T-helper 17 cell (primary cell): ENCODE measurements around the gene C1R. TPM values are rescaled to one million over a fixed set of nuclear protein-coding genes. Genes with fewer than 3 reads are reported as not detected.

Experiments
- ATAC-seq: fragments of 150-1000 bp; cut with Tn5 transposase; 2 replicates; pipeline ENCODE4 v1.10.0; 2021; ENCODE audit warnings: mild to moderate bottlenecking, moderate library complexity
- DNase-seq, 3 donors: peaks; one replicate each; pipeline versions ENCODE4 v3.0.0 to v3.0.0-alpha.2; 2020 to 2021
- H3K9me3 ChIP-seq: one replicate; pipeline ENCODE4 v1.7.0; 2013; ENCODE audit warnings: low read length, mild to moderate bottlenecking; ENCODE audit not compliant: control insufficient read depth, poor library complexity, severe bottlenecking
- H3K27ac Mint-ChIP-seq: one replicate; pipeline ENCODE4 v1.8.0; 2022; ENCODE audit warnings: mild to moderate bottlenecking, moderate library complexity, mixed read lengths
- H3K27me3 Mint-ChIP-seq: one replicate; pipeline ENCODE4 v1.8.0; 2022; ENCODE audit warnings: mixed read lengths
- H3K36me3 Mint-ChIP-seq: one replicate; pipeline ENCODE4 v1.8.0; 2022; ENCODE audit warnings: low read depth, mixed read lengths
- H3K4me1 Mint-ChIP-seq: one replicate; pipeline ENCODE4 v1.8.0; 2022; ENCODE audit warnings: mild to moderate bottlenecking, mixed read lengths
- H3K4me3 Mint-ChIP-seq: one replicate; pipeline ENCODE4 v1.8.0; 2022; ENCODE audit warnings: mild to moderate bottlenecking, moderate library complexity, mixed read lengths
- total RNA-seq, 4 donors: library from RNA in 2 of 4; stranded (reverse) in 2 of 4; gene quantifications; one replicate each; pipeline ENCODE4 v1.2.3 and lab custom pipeline; 2022 to 2026

C1R gene
- total RNA-seq, 2 donors from 2014 or later: 3.4 to 7.2 TPM

- DNase-seq (no peak), ATAC-seq (no peak)
- Mint-ChIP-seq H3K36me3 (peaks cover 3% of the 10 kb centered on the region), H3K27me3 (no peaks in the 10 kb centered on the region), H3K27ac (peak overlapping the region; percentile 85), H3K4me3 (no peak overlapping the region), H3K4me1 (peaks cover 16% of the 10 kb centered on the region)
- no peaks in the 10 kb centered on the region for H3K9me3 ChIP-seq
Measured at GRCh38 chr12:7101047-7101693, 8.9 kb upstream of the C1R start.

- no peak for ATAC-seq
- no peaks in the 10 kb centered on the region for H3K9me3 ChIP-seq
- Mint-ChIP-seq H3K4me3 (no peak overlapping the region), H3K36me3 (peaks cover 3% of the 10 kb centered on the region), H3K4me1 (peaks cover 12% of the 10 kb centered on the region), H3K27me3 (no peaks in the 10 kb centered on the region), H3K27ac (no peak overlapping the region)
- DNase-seq: no peak
Measured at GRCh38 chr12:7100239-7100638, 8.0 kb upstream of the C1R start.

- no peaks in the 10 kb centered on the region for H3K9me3 ChIP-seq
- H3K27ac Mint-ChIP-seq: peak overlapping the region; percentile 29
- H3K27me3 Mint-ChIP-seq: no peaks in the 10 kb centered on the region
- no peak for DNase-seq
- H3K4me1 Mint-ChIP-seq: peaks cover 12% of the 10 kb centered on the region
- peaks cover 3% of the 10 kb centered on the region for H3K36me3 Mint-ChIP-seq
- ATAC-seq: no peak
- no peak overlapping the region for H3K4me3 Mint-ChIP-seq
Measured at GRCh38 chr12:7099290-7099996, 7.2 kb upstream of the C1R start.

GRCh38 chr12:7096979-7097378, 4.7 kb upstream of the C1R start:
- no peak for DNase-seq
- no peak for ATAC-seq
- no peak overlapping the region for H3K4me3 Mint-ChIP-seq
- H3K9me3 ChIP-seq: no peaks in the 10 kb centered on the region
- peaks cover 3% of the 10 kb centered on the region for H3K36me3 Mint-ChIP-seq
- H3K4me1 Mint-ChIP-seq: peaks cover 9% of the 10 kb centered on the region
- no peak overlapping the region for H3K27ac Mint-ChIP-seq
- H3K27me3 Mint-ChIP-seq: no peaks in the 10 kb centered on the region

- no peaks in the 10 kb centered on the region for H3K9me3 ChIP-seq
- Mint-ChIP-seq H3K27ac (no peak overlapping the region), H3K36me3 (peaks cover 3% of the 10 kb centered on the region), H3K27me3 (no peaks in the 10 kb centered on the region), H3K4me3 (no peak overlapping the region), H3K4me1 (peaks cover 9% of the 10 kb centered on the region)
- DNase-seq (no peak), ATAC-seq (no peak)
Measured at GRCh38 chr12:7096006-7096932, 4.0 kb upstream of the C1R start.

- no peaks in the 10 kb centered on the region for H3K9me3 ChIP-seq
- DNase-seq (no peak), ATAC-seq (no peak)
- H3K27me3 Mint-ChIP-seq: peaks cover 6% of the 10 kb centered on the region
- H3K4me1 Mint-ChIP-seq: peaks cover 12% of the 10 kb centered on the region
- peaks cover 3% of the 10 kb centered on the region for H3K36me3 Mint-ChIP-seq
- H3K4me3 Mint-ChIP-seq: no peak overlapping the region
- no peak overlapping the region for H3K27ac Mint-ChIP-seq
Measured at GRCh38 chr12:7093892-7094291, 1.6 kb upstream of the C1R start.

- no peaks in the 10 kb centered on the region for H3K9me3 ChIP-seq
- ATAC-seq (no peak), DNase-seq (no peak)
- Mint-ChIP-seq H3K27me3 (peaks cover 6% of the 10 kb centered on the region), H3K36me3 (peaks cover 3% of the 10 kb centered on the region), H3K4me3 (no peak overlapping the region), H3K4me1 (peaks cover 12% of the 10 kb centered on the region), H3K27ac (no peak overlapping the region)
Measured at GRCh38 chr12:7093486-7093885, 1.2 kb upstream of the C1R start.

GRCh38 chr12:7092986-7093460, 778 bp upstream of the C1R start:
- ATAC-seq (no peak), DNase-seq (no peak)
- peaks cover 3% of the 10 kb centered on the region for H3K36me3 Mint-ChIP-seq
- no peaks in the 10 kb centered on the region for H3K9me3 ChIP-seq
- H3K4me1 Mint-ChIP-seq: peaks cover 12% of the 10 kb centered on the region
- H3K27ac Mint-ChIP-seq: peak overlapping the region; percentile 34
- peak overlapping the region; percentile 45 for H3K4me3 Mint-ChIP-seq
- H3K27me3 Mint-ChIP-seq: peaks cover 6% of the 10 kb centered on the region

GRCh38 chr12:7091660-7092228, 501 bp downstream of the C1R start:
- peaks cover 3% of the 10 kb centered on the region for H3K36me3 Mint-ChIP-seq
- no peak for DNase-seq
- no peaks in the 10 kb centered on the region for H3K9me3 ChIP-seq
- H3K4me1 Mint-ChIP-seq: peaks cover 12% of the 10 kb centered on the region
- peaks cover 6% of the 10 kb centered on the region for H3K27me3 Mint-ChIP-seq
- ATAC-seq: no peak
- peak overlapping the region; percentile 87 for H3K4me3 Mint-ChIP-seq
- H3K27ac Mint-ChIP-seq: peak overlapping the region; percentile 34

GRCh38 chr12:7091171-7091570, 1.1 kb downstream of the C1R start:
- peaks cover 6% of the 10 kb centered on the region for H3K27me3 Mint-ChIP-seq
- H3K27ac Mint-ChIP-seq: no peak overlapping the region
- DNase-seq: no peak
- H3K9me3 ChIP-seq: no peaks in the 10 kb centered on the region
- no peak for ATAC-seq
- no peak overlapping the region for H3K4me3 Mint-ChIP-seq
- peaks cover 12% of the 10 kb centered on the region for H3K4me1 Mint-ChIP-seq
- peaks cover 3% of the 10 kb centered on the region for H3K36me3 Mint-ChIP-seq

- H3K9me3 ChIP-seq: no peaks in the 10 kb centered on the region
- H3K4me1 Mint-ChIP-seq: peaks cover 12% of the 10 kb centered on the region
- ATAC-seq (no peak), DNase-seq (no peak)
- peaks cover 3% of the 10 kb centered on the region for H3K36me3 Mint-ChIP-seq
- no peak overlapping the region for H3K4me3 Mint-ChIP-seq
- no peak overlapping the region for H3K27ac Mint-ChIP-seq
- H3K27me3 Mint-ChIP-seq: peaks cover 6% of the 10 kb centered on the region
Measured at GRCh38 chr12:7090222-7090998, 1.8 kb downstream of the C1R start.

- ATAC-seq: no peak
- Mint-ChIP-seq H3K27ac (peak overlapping the region; percentile 57), H3K4me3 (no peak overlapping the region)
Measured at GRCh38 chr12:7089196-7089871, 2.9 kb downstream of the C1R start.

More at GRCh38 chr12:7089196-7089871, 2.9 kb downstream of the C1R start:
- peaks cover 3% of the 10 kb centered on the region for H3K36me3 Mint-ChIP-seq
- peaks cover 6% of the 10 kb centered on the region for H3K27me3 Mint-ChIP-seq
- H3K4me1 Mint-ChIP-seq: peaks cover 12% of the 10 kb centered on the region
- H3K9me3 ChIP-seq: no peaks in the 10 kb centered on the region
- no peak for DNase-seq
